GM12873 (cell line): ENCODE measurements around the gene PPFIA4.

Experiments
- CTCF ChIP-seq: IDR thresholded peaks from 2 replicates; pipeline ENCODE4 v1.5.1; 2012; ENCODE audit warnings: low read depth, mild to moderate bottlenecking, moderate library complexity, low read length, control low read depth; ENCODE audit not compliant: insufficient read depth; ENCODE audit errors: missing control alignments

PPFIA4 gene

GRCh38 chr1:203045821-203046594 lies 19.7 kb downstream of the PPFIA4 start:
- TF ChIP-seq CTCF, result no peak

- TF ChIP-seq CTCF, result no peak
These were observed 20.8 kb downstream of the PPFIA4 start for GRCh38 chr1:203046984-203047630.

GRCh38 chr1:203048086-203048485 lies 21.8 kb downstream of the PPFIA4 start:
- TF ChIP-seq CTCF, result no peak

GRCh38 chr1:203048555-203049051 lies 22.3 kb downstream of the PPFIA4 start:
- no peak for TF ChIP-seq CTCF

- no peak for TF ChIP-seq CTCF
These were observed 22.8 kb downstream of the PPFIA4 start for GRCh38 chr1:203049077-203049476.

- no peak for TF ChIP-seq CTCF
These were observed 23.4 kb downstream of the PPFIA4 start for GRCh38 chr1:203049576-203050180.

GRCh38 chr1:203050826-203051225 lies 24.5 kb downstream of the PPFIA4 start:
- no peak for TF ChIP-seq CTCF
